ENCODE data around the gene MPZL1. TPM values are rescaled to one million over a fixed set of nuclear protein-coding genes. Genes with fewer than 3 reads are reported as not detected.
"Not testable (repeated sequence)": the region's sequence is repeated elsewhere in the genome, so short reads cannot be mapped to it uniquely, and the experiment has no call there.

Gene MPZL1
- total RNA-seq, 1 experiment from 2014 or later = 55.1 TPM

GRCh38 chr1:167806235-167806634 is 84.5 kb downstream of the MPZL1 start:
- not testable (repeated sequence) for DNase-seq (ENCODE audit: low spot score)

DNA sequence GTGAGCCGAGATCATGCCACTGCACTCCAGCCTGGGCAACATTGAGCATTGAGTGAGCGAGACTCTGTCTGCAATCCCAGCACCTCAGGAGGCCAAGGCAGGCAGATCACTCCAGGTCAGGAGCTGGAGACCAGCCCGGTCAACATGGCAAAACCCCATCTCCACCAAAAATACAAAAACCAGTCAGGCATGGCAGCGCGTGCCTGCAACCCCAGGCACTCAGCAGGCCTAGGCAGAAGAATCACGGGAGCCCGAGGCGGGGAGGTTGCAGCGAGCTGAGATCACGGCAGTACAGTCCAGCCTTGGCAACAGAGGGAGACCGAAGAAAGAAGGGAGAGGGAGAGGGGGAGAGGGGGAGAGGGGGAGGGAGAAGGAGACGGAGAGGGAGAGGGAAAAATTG is 84.9 kb downstream of the MPZL1 start:
- DNase-seq (ENCODE audit: low spot score) = not testable (repeated sequence)

GRCh38 chr1:167808104-167808503 is 86.3 kb downstream of the MPZL1 start:
- DNase-seq (ENCODE audit: low spot score) = no peak

- no peak for DNase-seq (ENCODE audit: low spot score)
Observed at GRCh38 chr1:167808690-167809089, 86.9 kb downstream of the MPZL1 start.

DNA sequence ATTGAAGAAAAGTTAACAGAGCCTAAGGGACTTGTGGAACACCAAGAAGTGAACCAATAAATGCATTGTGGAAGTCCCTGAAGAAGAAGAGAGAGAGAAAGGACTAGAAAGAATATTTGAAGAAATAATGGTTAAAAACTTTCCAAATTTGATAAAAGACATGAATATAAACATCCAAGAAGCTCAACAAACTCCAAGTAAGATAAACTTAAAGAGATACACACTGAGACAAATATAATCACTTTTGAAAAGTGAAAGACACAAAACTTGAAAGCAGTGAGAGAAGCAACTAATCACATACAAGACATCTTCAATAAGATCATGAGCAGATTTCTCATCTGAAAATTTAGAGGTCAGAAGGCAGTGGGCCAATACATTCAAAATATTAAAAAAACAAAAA is 91.2 kb downstream of the MPZL1 start:
- no peak for DNase-seq (ENCODE audit: low spot score)

DNA sequence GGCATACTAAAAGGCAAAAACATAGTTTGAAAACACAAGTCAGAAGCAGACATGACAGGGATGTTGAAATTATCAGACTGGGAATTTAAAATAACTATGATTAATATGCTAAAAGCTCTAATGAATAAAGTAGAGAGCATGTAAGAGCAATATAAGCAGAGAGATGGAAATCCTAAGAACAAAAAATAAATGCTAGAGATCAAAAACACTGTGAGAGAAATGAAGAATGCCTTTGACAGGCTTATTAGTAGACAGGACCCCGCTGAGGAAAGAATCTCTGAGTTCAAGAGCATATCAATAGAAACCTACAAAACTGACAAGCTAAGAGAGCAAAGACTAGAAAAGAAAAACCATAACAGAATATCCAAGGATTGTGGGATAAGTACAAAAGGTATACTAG is 93.9 kb downstream of the MPZL1 start:
- no peak for DNase-seq (ENCODE audit: low spot score)

DNA sequence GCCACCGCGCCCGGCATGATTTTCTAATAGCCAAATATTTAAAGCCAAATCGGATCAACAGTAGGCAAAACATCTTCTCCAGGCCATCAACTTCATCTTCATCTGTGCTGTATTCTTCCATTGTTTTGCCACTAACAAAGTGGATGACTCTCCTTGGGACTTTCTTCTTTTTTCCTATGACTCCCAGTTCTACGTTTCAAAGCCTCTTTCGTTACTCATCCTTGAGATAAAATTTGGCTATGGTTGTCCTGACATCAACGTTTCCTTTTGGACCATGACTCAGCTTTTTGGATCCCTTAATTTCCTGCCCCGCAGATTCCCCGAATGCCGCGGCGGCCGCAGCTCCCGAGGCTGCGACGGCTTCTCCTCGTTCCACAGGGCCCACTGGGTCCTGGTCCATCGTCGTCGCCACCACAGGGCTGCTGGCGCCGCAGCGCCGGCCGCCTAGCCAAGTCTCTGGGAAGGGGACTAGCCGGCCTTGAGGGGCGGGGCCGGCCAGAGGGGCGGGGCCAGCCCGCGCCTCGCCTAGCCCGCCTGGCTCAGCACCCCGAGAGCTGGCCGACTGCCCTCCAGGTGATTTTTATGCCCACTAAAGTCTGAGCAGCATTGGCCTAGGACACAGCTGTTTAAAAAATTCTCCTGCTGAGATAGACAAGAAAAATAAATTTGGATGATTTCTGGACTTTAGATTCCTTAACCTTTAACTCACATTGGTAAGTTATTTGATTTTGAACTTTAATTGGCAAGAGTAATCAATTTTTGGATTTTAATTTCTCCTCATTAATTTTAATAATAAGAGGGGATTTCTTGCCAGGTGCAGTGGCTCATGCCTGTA is 98.3 kb downstream of the MPZL1 start:
- DNase-seq (ENCODE audit: low spot score) = peak; percentile 80

GRCh38 chr1:167820684-167821355 is 99.0 kb downstream of the MPZL1 start:
- no peak for DNase-seq (ENCODE audit: low spot score)

- no peak for DNase-seq (ENCODE audit: low spot score)
Observed at GRCh38 chr1:167821356-167821685, 99.5 kb downstream of the MPZL1 start.

DNA sequence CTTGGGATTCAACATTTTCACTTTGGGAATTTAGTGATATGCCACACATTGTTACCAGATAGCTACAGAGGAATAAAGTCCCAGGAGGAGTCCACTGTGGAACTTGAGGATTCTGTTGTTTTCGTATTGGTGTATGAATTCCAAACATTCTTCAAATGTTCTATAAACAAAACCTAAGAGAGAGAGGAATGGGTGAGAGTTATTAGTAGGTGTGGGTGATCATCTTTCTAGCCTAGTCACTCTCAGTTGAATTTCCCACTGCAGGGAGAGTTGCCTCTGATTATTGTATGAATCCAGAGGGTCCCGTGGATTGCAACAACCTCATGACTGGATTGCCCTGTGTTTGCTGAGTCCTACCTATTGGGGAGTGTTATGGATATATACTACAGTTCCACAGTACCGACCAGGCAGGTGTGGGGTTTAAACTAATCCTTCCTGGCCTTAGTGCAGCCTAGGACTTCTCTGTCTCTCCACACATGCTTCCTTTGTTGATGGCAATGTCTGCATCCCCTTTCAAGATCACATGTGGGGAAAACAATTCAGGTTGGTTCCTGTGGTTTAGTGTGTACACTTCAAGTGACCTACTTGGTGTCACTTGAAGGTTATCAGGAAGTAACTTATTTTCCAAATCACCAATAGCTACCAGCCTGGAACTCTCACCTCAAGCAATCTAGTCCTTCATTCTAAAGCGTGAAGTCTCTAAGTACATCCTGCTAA is 100.3 kb downstream of the MPZL1 start:
- DNase-seq (ENCODE audit: low spot score) = no peak

DNA sequence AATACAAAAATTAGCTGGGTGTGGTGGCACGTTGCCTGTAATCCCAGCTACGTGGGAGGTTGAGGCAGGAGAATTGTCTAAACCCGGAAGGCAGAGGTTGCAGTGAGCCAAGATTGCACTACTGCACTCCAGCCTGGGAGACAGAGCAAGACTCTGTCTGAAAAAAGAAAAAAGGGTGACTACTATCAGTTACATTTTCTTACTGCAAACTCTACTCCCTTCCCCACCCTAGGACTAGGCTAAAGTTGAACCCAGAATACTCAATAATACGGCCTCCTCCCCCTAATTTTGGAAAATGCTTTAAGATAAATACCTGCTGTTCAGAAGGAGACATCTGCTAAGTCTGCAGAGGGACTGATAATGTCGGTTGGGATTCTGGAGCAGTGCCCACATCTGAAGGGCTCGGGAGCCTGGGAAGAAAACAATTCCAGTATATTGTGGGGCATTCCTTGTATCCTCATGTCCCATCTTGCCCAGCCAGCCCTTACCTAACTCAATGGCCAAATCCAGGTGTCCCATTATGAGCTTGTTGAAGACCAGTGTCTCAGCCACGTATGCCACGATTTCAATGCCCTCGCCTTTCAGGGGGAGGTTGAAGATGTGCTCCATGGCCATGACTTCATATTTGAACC is 102.5 kb downstream of the MPZL1 start:
- DNase-seq (ENCODE audit: low spot score) = no peak

- no peak for DNase-seq (ENCODE audit: low spot score)
Observed at GRCh38 chr1:167825419-167826079, 103.8 kb downstream of the MPZL1 start.

GRCh38 chr1:167826127-167826526 is 104.3 kb downstream of the MPZL1 start:
- no peak for DNase-seq (ENCODE audit: low spot score)

DNA sequence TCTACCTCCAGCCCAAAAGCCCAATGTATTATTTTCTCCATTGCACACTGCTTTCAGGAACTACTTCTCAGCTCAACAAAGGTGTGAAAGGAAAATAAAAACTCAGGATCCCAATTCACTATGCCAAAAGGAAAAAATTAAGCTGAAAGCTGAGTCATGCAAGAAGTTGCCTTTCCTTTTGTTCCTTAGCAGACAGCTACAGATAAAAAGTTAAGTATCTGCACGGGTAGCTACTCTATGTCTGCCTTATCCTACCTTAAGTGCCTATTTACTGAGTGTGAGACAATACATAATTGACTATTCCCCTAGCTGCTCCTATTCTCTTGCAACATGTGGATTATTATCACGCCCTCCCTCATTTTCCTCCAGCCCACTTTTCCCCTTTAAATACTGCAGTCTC is 108.1 kb downstream of the MPZL1 start:
- no peak for DNase-seq (ENCODE audit: low spot score)

- not testable (repeated sequence) for DNase-seq (ENCODE audit: low spot score)
Observed at GRCh38 chr1:167830668-167831067, 108.9 kb downstream of the MPZL1 start.

- no peak for DNase-seq (ENCODE audit: low spot score)
Observed at GRCh38 chr1:167832693-167833092, 110.9 kb downstream of the MPZL1 start.

GRCh38 chr1:167833904-167834303 is 112.1 kb downstream of the MPZL1 start:
- DNase-seq (ENCODE audit: low spot score) = no peak

- no peak for DNase-seq (ENCODE audit: low spot score)
Observed at GRCh38 chr1:167836197-167836596, 114.4 kb downstream of the MPZL1 start.

DNA sequence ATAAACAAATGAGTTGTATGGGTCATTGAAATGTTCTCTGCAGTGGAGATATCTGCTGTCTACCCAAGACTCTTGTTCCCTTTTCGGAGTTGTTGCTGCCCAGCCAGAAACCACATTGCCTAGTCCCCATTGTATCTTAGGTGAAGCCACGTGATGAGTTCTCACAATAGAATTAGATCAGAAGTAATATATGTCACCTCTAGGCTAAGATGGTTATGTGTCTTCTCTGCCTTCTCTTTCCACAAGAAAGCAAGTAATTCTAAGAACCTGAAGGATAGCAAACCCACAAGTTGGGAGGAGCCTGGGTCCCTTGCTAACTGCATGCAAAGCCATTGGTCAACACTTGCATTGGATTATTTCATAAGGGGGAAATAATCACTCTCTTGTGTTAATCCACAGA is 115.5 kb downstream of the MPZL1 start:
- no peak for DNase-seq (ENCODE audit: low spot score)

- no peak for DNase-seq (ENCODE audit: low spot score)
Observed at GRCh38 chr1:167839009-167839408, 117.2 kb downstream of the MPZL1 start.
